Measurements from ENCODE around the gene PPP3R1. TPM values are rescaled to one million over a fixed set of nuclear protein-coding genes. Genes with fewer than 3 reads are reported as not detected.

The PPP3R1 gene
- total and polyA plus RNA-seq, 9 of the 15 experiments (the other 6 are each of a cell fraction or from before 2014, with no cell fraction given), result 3.7 to 70.0 (median 24.8) TPM

- no peak for TF ChIP-seq ZNF592 (IDR thresholded peaks at IDR 0.05)
- no peak for TF ChIP-seq THRA (IDR thresholded peaks at IDR 0.05)
- no peak for TF ChIP-seq AFF1 (IDR thresholded peaks at IDR 0.05; ENCODE audit: low read depth in 1 of 2, partially characterized antibody in 2 of 2)
- no peak for TF ChIP-seq SMARCC2 (IDR thresholded peaks at IDR 0.05; ENCODE audit: low read depth)
- peak; percentile 46; the same call in 1 of the 2 replicates for TF ChIP-seq SMARCA4 (IDR thresholded peaks at IDR 0.05)
- TF ChIP-seq CTBP1 (IDR thresholded peaks at IDR 0.05; ENCODE audit: borderline replicate concordance), result peak; percentile 75; the same call in 1 of the 2 replicates
- TF ChIP-seq MAX (CRISPR knock-in tag; IDR thresholded peaks at IDR 0.05), result peak; percentile 93
- TF ChIP-seq ZBTB33 (CRISPR knock-in tag; IDR thresholded peaks at IDR 0.05), result no peak
- no peak for TF ChIP-seq ZC3H4 (CRISPR knock-in tag; IDR thresholded peaks at IDR 0.05; ENCODE audit: borderline replicate concordance)
- peak; percentile 85 for TF ChIP-seq ATF7 (IDR thresholded peaks at IDR 0.05)
- no peak for TF ChIP-seq ATF6 (CRISPR knock-in tag; IDR thresholded peaks at IDR 0.05)
- no peak for TF ChIP-seq ZNF134 (CRISPR knock-in tag; conservative IDR thresholded peaks at IDR 0.05)
Observed at GRCh38 chr2:68157402-68158133, 94.8 kb downstream of the PPP3R1 start, which contains the start of gene PNO1 (continued).

Measured in K562 (cell line).